ENCODE results near the gene ZNF423.

Gene ZNF423

DNA sequence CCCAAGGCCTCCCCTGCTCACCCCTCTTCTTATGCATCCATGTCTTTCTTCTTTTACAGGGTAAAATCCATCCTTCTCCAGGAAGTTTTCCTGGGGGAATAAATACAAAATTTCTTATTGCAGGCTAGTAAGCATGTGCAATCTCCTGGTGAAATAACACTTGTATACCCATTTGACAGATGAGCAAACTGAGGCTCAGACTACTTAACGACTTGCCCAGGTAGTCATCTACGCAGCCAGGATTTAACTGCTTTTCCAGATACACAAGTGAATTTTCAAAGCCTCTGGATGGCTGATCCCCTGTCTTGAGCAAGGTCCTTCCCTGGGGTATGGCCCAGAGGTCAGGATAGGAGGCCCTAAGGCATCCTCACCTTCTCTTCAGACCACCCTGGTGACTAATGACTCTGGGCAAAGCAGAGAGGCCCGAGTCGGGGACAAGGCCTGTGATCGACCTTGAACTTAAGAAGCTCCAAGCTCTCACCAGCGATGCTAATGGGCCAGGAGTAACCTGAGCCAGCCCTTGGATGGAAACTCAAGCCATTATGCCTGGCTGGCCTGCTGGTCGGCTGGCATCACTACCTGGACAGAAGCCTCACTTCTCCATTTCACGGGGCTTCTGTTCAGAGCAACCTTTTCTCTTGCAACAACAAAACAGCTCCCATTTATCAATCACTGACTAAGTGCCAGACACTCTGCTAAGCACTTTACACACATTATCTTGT, 33.1 kb downstream of the ZNF423 start:
- no peak for DNase-seq

DNA sequence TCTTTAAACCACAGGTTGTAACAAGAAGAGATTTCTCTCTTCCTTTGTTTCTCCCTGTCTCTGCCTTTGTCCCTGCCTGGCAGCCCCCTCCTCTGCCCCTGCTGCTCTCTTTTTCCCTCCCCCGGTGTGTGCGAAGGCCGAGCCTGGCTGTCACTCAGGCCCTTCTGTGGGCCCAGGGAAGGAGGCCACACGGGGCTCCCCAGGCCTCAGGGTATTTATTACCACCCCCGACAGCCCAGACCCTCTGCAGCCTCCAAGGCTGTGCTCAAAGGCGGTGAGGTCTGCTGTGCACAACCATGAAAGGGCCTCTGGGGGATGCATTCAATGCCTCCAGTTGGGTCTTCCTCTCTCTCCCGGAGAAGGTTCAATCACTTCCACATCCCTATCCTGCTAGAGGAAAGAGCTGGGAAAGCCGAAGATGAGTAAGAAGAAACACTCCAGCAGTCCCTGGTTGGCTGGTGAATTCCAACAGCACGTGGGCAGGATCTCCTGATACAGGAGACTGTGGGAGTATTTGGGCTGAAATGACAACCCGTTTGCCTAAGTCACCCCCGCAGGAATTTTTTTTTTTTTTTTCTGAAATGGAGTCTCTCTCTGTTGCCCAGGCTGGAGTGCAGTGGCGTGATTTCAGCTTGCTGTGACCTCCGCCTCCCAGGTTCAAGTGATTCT, 34.2 kb downstream of the ZNF423 start:
- DNase-seq: no peak

DNA sequence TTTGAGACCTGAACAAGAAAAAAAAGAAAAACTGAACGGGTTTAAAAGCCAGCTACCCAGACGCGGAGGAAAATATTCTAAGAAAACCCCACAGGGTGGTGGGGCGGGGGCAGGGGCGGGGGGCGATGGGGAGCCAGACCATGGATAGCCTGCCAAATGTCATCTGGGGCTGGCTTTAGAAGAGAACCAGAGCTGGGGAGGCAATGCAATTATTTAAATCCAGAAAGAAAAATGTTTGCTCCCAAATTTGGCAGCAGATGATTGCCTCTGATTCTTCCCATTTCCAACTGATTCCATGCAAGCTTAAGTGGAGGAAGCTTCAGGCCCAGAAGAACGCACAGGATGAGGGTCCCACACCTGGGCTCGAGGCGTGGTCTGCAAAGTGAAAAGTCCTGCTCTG, 34.8 kb downstream of the ZNF423 start:
- no peak for DNase-seq

DNA sequence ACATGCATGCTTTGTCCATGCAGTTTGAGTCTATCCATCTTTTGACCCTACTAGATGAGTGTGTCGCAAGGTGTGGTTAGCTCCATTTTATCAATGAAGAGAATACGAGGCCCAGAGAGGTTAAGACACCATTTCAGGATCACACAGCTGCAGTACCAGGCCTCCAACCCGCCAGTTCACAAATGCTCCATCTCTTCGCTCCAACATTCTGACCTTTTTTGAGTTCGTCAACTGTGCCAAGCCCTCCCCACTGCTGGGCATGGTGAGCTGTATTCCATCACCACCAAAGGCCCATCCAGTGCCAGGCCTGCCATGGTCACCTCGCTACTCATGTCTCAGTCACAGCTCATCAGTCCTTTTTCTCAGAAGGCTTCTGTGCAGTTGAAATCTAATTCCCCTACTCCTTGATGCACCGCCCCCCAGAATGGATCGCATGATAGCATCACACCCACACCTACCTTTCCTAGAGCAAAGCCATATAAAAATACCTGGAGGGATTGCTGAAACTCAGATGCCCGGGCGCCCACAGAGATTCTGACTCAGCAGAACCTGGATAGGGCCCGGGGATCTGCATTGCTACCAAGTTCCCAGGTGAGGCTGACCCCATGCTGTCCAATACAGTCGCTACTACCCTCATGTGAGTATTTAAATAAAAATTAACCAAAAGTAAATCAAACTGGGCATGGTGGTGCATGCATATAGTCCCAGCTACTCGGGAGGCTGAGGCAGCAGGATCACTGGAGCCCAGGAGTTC, 38.0 kb downstream of the ZNF423 start:
- no peak for DNase-seq

DNA sequence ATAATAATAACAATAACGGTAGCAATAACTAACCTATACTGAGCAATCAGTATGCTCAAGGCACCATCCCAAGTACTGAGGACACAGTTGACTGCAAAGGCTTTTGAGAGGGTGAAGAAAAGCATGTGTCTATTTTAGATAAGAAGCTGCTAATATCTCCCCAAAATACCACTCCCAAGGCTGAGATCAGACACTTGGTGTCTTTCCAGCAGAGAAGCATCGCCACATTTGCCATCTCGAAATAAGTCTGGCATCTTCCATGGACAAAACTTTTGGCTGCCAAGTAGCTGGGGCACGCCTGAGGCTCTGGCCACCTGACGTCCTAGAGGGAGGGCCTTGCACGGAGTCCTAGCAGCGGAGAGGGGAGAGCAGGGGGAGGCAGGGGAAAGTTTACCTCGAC, 39.0 kb downstream of the ZNF423 start:
- no peak for DNase-seq

DNA sequence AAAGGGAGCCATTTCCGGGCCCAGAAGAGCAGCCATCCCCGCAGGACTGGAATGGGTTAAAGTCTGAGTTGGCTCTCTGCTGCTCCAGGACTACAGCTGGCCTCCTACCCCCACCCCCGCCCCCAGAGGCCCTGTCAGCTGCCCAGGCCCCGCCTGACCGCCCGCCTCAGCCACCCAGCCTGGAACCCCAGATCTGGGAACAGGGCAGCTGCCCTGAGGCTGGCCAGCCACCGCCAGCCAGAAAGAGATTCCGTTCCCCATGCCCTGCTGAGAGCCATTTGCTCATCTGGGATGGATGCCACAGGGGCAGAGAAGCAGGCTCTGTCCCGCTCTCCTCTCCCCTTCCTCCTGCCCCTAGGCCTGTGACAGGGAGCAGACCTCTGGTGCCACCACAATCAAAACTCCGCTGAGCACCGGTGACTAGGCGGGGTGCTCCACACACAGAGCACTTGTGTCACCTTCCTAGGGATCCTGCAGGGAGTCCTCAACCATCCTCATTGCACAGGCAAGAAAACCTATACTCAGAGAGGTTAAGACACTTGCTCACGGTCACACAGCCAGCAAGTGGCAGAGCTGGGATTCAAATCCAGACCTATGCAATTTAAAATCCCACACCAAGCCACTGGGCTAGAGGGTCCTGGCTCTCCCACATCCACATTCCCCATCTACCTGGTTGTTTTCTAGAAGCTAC, 44.1 kb downstream of the ZNF423 start:
- DNase-seq: no peak

DNA sequence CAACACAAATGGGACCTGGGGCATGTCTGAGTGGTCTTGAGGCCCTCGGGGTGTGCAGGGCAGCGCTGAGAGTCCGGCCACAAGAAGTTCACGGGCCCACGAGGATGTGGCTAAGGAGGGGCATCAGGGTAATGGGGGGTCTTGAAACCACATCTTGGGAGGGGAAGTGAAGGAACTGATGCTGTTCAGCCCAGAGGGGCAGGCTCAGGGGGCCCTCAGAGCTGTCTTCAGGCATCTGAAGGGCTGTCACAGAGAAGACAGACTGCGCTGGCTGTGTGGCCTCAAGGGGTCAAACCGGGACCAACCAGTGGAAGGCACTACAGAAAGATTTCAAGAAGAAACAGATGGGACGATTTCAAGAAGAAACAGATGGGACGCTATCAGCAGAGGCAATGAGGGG, 45.1 kb downstream of the ZNF423 start:
- DNase-seq: no peak

DNA sequence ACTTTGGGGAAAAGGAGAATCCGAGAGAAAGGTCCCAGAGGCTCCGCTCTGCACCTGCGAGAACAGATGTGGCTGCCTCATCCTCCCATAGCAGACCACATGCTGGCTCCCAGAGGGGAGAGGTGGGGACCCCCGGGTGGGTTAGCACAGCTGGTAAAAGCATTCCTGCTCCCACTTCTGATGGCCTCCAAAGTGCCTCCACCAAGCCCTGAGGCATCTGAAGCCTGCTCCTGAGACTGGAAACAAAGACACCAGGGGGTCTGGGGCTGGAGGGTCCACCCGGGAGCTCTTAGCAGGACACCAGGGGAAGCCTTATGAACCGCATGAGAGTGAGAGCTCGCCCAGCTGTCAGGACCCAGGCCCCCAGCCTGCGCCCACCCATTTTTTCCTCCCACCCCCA, 46.4 kb downstream of the ZNF423 start:
- no peak for DNase-seq

DNA sequence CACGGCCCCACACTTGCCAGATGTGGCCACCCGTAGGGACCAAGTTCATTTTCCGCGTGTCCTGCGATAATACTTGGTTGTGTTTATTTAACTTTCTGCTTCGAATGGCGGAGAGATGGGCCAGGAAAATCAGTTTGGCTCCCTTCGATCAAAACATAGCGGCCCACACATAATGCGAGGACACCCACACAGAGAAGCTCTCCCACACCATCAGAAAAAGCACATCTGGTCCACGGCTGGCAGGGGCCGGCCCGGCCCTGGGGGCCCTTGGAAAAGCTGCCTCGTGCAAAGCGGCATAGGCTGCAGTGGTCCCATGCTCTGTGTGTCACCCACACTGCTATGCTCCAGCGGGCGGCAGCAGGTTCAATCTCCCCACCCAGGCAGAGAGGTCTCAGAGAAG, 46.9 kb downstream of the ZNF423 start:
- DNase-seq: no peak

DNA sequence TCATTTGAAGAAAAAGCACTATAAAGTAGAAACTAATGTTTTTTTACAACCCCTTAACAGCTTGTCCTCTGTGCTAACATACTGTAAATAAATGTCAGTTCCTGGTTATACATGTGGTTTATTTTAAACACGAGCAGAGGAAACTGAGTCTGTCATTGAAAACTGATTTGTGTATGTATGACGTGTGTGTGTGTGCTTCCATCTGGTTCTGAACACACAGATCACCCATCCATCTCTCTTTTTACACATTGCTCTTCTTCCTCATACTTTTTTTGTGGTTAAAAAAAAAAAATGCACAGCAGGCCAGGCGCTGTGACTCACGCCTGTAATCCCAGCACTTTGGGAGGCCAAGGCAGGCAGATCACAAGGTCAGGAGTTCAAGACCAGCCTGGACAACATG, 49.5 kb downstream of the ZNF423 start:
- no peak for DNase-seq

DNA sequence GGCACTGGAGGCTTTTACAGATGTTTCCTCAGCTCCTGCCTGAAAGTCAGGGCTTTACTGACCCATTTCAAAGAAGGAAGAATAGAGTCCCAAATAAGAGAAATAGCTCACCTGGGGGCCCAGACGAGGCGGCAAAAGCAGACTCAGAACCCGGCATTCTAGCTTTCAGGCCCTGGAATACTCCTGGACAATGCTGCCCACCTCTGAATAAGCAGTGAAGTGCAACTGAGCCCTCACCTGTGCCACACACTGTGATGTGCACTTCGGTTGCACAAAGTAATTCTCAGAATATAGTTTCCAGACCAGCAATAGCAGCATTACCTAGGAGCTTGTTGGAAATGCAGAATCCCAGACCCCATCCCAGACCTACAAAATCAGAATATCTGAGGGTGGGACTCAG, 54.6 kb downstream of the ZNF423 start:
- DNase-seq: no peak

DNA sequence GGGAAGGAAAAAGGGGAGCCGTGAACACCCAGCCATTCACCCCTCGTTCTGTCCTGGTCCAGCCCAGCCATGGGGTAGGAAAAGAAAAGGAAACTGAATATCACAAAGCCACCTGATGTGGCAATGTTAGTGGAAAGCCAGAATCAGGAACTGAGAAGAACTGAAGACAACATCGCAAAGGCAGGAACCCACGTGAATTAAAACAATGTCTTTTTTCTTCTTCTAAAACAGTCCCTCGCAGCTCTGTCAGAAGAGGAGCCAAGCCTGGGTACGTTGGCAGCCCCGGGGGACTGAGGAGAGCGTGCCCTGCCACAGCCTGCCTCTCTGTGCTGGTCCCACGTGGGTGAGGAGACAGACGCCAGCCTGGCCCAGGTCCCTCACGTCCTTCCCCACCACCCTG, 55.0 kb downstream of the ZNF423 start:
- no peak for DNase-seq

DNA sequence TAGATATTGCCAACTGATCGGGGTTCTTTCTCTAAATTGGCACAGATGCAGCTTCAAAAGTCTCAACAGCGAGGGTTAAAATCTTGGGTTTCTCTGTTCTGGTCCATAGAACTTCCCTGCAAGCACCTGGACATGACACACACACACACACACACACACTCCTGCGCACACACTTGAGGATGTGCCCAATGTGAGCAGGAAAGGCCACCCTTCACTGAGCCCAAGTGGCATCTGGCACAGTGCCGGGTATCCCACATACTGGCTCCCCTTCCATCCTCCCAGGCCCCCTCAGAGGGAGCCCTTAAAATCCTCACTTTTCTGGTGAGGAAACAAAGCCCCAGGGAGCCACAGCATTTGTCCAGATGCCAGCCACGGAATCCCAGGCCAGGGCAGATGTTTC, 55.5 kb downstream of the ZNF423 start:
- DNase-seq: no peak

DNA sequence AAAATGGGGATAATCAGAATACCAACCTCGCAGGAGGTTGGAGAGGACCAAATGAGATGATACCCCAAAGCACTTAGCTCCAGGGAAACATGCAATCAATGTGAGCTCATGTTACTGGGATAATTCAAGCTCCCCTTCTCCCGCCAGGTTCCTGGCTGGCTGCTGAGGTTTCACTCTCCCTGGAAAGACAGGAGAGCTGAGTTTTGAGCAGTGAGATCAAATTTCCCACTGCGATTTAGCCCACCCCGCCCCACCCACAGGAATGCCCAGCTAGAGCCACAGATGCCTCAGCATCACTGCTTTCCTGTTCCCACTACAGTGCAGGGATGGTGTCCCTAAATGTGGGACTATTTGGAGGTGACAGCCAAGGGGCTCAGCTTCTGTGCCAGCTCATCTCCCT, 56.7 kb downstream of the ZNF423 start:
- peak; percentile 48 for DNase-seq

DNA sequence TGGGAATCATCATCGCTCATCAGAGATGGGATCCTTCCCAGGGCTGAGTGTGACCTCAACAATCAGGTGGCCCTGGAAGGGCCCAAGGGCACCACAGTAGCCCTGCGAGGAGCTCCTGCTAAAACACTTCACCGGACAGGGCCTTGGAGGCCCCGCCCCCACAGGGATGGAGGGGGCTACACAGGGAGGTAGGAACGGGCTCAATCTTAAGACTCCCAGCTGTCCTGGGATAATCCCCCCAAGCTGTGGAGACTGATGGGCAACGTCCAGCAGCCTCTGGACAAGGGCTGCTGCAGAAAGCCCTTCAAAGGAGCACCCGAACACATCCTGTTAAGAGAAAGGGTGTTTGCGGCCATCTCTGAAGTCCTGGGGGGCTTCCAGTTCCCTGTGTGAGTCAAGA, 60.4 kb downstream of the ZNF423 start:
- DNase-seq: no peak

DNA sequence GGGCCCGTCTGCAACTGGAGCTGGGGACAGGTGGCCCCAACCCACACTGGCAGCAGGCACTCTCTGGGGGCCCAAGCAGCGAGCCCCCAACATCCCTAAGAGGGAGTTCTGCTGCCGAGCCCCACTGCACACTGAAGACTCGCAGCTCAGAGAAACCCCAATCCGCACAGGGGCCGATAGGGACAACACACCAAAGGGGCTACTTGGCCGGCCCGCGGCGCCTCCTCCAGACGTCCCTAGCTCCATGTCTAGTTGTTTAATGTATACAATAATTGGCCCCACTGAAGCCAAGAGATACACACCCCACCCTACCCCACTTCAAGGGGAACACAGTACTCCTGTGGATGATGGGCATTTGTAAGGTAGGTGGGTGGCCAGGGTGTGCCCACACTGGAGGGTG, 62.7 kb downstream of the ZNF423 start:
- no peak for DNase-seq

DNA sequence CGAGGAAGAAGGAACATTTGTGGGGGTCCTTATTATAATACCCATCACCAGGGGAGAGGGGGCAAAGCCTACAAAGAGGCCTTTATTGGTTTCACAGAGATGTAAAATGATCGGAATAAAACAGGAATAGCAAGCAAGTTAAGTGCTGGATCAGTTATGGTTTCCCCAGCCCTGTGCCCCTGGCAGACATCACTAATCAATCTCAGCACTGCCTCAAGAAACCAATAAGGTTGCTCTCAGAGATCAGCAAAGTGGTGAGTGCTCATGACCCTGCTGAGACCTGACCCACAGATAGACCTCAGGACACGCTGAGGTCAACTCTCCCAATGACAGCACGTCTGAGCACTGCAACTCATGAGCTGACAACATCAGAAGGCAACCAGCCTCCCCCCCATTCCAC, 66.3 kb downstream of the ZNF423 start:
- no peak for DNase-seq

DNA sequence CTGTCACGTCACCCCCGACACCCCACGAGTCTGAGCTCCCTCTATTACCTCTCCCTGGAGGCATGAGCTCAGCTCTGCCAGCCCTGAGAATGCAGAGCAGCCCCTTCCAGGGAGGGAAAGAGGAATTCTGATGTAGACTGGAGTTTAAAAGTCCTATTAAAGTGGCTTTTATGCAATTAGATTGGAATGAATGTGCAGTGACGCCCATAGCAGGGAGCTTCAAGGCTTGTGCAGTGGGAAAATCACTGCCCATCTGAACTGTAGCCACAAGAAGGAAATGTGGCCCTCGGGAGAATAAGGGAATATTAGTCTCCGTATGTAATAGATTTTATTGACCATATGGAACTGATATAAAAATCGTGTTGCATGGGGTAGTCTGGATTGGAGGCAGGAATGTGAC, 66.9 kb downstream of the ZNF423 start:
- no peak for DNase-seq

DNA sequence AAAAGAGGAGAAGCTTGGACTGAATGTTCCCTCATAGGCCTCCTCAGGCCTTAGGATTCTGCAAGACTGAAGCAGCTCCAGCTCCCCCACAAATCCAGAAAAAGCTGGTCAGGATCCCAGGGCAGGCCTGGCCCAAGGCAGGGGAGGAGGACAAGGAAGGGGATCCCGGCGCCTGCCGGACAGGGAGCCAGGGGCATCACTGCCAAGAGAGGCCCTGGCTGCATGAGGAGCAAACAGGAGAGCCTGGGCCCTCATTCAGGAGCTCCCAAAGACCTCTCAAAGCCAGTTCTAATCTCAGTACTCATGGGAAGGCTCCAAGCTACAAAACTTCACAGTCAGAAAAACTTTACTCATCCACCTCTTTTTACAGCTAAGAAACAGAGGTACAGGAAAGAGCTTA, 67.3 kb downstream of the ZNF423 start:
- DNase-seq: no peak

DNA sequence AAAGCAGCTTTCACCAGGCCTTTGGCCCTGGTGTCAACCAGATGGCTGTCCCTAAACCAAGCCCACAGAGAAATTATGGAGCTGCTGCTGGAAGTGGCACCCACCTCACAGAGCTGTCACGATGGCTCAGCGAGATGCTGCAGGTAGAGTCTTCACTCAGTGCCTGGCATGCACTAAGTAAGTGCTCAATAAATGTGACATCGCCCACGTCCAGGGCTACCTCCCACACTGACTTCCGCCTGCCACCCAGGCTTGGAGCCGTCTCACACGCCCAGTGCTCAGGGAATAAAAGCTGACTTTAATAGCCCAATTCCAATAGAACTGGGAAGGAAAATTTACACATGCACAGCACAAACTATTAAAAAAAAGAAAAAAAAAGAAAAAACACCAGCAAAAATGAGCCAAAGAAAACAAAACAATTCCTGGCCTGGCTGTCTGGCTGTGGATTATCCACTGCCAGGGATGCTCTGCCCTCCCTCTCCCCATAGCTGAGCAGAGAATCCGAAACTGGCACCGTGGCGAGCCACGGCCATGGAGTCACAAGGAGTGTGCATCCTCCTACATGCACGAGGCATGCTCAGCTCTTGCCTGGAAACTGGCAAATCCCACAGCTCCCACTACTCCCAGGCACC, 68.9 kb downstream of the ZNF423 start:
- no peak for DNase-seq

DNA sequence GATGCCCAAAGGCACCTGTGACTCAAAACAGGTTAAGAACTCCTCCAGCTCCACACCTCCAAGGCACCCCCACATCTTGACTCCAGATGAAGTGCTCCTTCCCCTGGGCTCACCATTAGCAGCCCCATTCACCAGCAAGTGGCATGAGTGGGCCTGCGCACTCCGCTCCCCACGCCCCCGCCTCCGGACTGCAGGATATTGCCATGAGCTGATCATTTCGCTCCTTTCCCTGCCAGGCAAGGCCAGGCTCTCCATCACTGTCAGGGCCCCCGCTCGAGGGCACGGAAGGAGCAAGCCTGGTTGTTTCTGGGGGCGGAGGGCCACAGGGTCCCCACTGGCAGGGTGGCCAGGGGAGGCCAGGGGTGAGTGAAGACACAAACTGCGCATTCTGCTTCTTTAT, 69.9 kb downstream of the ZNF423 start:
- no peak for DNase-seq

DNA sequence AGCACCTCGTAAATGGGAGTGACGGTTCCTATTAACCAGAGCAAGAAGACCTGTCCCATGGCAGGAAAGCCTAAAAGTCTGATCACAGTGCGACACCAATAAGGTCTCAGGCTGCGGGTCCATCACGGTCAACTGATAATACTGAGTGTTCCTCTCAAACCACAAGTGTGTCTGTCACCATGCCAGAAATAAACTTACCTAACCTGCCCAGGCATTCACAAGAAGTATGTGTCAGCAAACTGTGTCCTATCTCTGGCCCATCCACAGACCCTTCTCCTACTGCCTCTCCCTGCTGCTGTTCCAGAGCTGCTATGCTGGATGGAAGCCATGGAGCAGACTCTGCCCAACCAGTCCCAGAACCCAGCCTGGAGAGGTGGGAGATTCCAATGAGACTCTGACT, 73.5 kb downstream of the ZNF423 start:
- no peak for DNase-seq

DNA sequence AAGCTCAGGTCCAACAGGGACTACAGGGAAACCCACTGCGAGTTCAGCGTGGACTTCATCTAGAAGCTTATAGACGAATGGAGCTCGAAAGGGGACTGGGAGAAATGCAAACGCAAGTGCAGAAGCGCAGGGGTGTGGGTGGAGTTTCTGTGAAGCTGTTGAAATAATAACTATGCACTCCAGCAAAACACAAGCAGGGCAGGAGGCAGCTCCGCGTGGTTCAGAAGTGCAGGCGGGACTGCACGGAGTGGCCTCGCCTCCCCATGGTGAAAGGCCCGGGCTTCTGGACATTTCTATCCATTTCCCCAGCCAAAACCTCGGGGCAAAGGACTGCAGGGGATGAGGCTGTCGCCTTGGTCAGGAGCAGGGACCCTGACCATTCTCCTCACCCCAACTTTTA, 74.5 kb downstream of the ZNF423 start:
- DNase-seq: no peak

Measured in NCI-H2171 (cell line).